Heart right ventricle (tissue), 16 donors: Measurements from ENCODE around the gene PKD1L1. TPM values are rescaled to one million over a fixed set of nuclear protein-coding genes. Genes with fewer than 3 reads are reported as not detected.

ENCODE experiments used
- ATAC-seq, 8 donors: fragments of 200-7000 bp; cut with Tn5 transposase; one replicate each; pipeline ENCODE4 v1.9.1; 2020; ENCODE audit warnings: mild to moderate bottlenecking in 8 of 8, moderate library complexity in 8 of 8, moderate number of reproducible peaks in 1 of 8
- DNase-seq, 2 donors: peaks; one replicate each; pipeline ENCODE4 v3.0.0-alpha.2; 2020
- H3K27ac ChIP-seq, 10 donors: fragments of 200-600 bp; sonication (generic) in 2 of 10; one replicate each; pipeline versions ENCODE4 v1.5.0 to v1.8.0; 2020 to 2022; ENCODE audit warnings: mild to moderate bottlenecking in 3 of 10
- H3K27me3 ChIP-seq, 7 donors: fragments of 200-600 bp; one replicate each; pipeline ENCODE4 v1.8.0; 2021 to 2022; ENCODE audit warnings: mild to moderate bottlenecking in 2 of 7
- H3K36me3 ChIP-seq, 9 donors: fragments of 200-600 bp; sonication (generic) in 1 of 9; one replicate each; pipeline versions ENCODE4 v1.5.0 to v1.8.0; 2020 to 2022; ENCODE audit warnings: mild to moderate bottlenecking in 2 of 9
- H3K4me1 ChIP-seq, 9 donors: fragments of 200-600 bp; sonication (generic) in 1 of 9; one replicate each; pipeline versions ENCODE4 v1.5.0 to v1.8.0; 2020 to 2022; ENCODE audit warnings: mild to moderate bottlenecking in 4 of 9
- H3K4me3 ChIP-seq, 10 donors: fragments of 200-600 bp; sonication (generic) in 2 of 10; one replicate each; pipeline versions ENCODE4 v1.5.0 to v1.8.0; 2020 to 2022; ENCODE audit warnings: mild to moderate bottlenecking in 7 of 10, moderate library complexity in 2 of 10
- H3K9me3 ChIP-seq, 11 donors: fragments of 200-600 bp in 10 of 11; sonication (generic) in 2 of 11; one replicate each; pipeline versions ENCODE4 v1.5.0 to v1.8.0; 2013 to 2022; ENCODE audit warnings: mild to moderate bottlenecking in 2 of 11, control low read depth in 1 of 11, moderate library complexity in 1 of 11
- WGBS, 2 donors: extraction: QIAGEN DNeasy Blood & Tissue Kit; methylation state at CpG; one replicate each; pipeline ENCODE4 v1.1.7; 2013; ENCODE audit warnings: inconsistent platforms in 1 of 2; 5-methylcytosine and 5-hydroxymethylcytosine counted together
- intact Hi-C, 10 donors: fragments of 100-400 bp; cut with DNase I; formaldehyde crosslinking; loops; one replicate each; pipeline versions ENCODE4 v1.11.1 to v1.14.2; 2022
- polyA plus RNA-seq, 2 donors: library from polyadenylated mRNA; stranded (reverse); fragments of 200-250 nt; gene quantifications; one replicate each; pipeline ENCODE4 v1.2.3, GENCODE V29; 2013
- total RNA-seq, 10 donors: library from RNA; stranded (reverse); fragmentation: NEBNext Ultra II Directional in 3 of 10; extraction: Animal tissue kit (Norgen Biotek cat#: 25700) in 3 of 10; gene quantifications; one replicate each; pipeline versions ENCODE4 v1.2.1 to v1.2.4, GENCODE V29; 2021 to 2023
- TF ChIP-seq, protein P1 (sequence below), 9 donors: fragments of 200-600 bp; sonication (generic) in 2 of 9; IDR thresholded peaks; one replicate each; pipeline versions ENCODE4 v1.5.0 to v1.8.0; 2021 to 2022; ENCODE audit warnings: antibody characterized with exemption in 9 of 9, mild to moderate bottlenecking in 5 of 9, moderate library complexity in 1 of 9
- donor health status: Arrhythmogenic right ventricular cardiomyopathy.
- donor health status: ischemic (EF 13 %, LVEDD 7.1; RV severe dilation, severe dysfunction).
- donor health status: healthy with polysubstance abuse.
- donor health status: DM: no; HTN: yes; CAD: no.
- donor health status: DM: no; HTN: no; CAD: no.
- donor health status: ischemic (EF 25% LVEDD 6.9; RV normal size, moderate dysfunction).
- donor health status: ischemic (EF 25% LVEDD 5.7; RV mildly dilated, moderate dysfunction).
- donor health status: healthy.
- donor health status: DM: yes; HTN: yes; CAD: no.
- donor health status: Ischemic cardiomyopathy.
- donor health status: ischemic (EF 35%, LVEDD 5.7; RV mildly dilated, moderate dysfunction).
- donor health status: nonischemic (EF 11% LVEDD 7.7; RV severe dilation, severe dysfunction).
- donor health status: DM: yes; HTN: yes; CAD: no.
- donor health status: PGD.
- donor health status: ischemic (EF 29% LVEDD 5.4; RV normal size, mild dysfunction).
- donor health status: nonischemic (EF 23%, LVEDD 6.1; RV moderate dilation, normal function).

Gene PKD1L1
- total and polyA plus RNA-seq, 12 donors = 1.5 to 4.7 (median 2.4) TPM

DNA sequence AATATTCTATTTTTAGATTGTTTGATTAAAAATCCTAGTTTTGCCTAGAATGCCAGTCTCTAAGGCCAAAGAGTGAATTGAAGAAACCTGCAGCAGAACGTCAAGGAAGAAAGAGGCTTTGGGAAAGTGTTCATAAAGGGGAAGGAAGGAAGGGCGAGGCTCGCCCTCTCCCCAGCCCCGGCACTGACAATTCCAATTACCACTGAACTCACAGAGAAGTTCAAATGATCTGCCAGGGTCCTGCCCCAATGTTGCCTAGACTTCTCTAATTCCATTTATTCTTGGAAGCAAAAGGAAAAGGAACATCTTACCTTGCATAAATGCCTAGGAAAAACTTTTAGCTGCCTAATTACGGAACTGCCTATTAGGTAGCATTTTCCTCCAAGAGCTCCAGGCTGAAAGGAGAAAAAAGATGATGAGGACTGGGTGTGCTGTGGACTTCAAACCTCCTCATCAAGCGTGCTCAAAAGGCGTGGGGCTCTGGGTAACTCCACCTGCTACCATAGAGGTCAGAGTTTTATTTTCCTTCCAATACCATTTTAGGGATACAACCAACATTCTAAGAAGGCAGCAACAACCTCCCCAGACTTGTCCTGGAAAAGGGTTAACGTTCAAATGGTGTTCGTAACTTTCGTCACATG, 134.5 kb downstream of the PKD1L1 start:
- TF ChIP-seq, protein P1, sequence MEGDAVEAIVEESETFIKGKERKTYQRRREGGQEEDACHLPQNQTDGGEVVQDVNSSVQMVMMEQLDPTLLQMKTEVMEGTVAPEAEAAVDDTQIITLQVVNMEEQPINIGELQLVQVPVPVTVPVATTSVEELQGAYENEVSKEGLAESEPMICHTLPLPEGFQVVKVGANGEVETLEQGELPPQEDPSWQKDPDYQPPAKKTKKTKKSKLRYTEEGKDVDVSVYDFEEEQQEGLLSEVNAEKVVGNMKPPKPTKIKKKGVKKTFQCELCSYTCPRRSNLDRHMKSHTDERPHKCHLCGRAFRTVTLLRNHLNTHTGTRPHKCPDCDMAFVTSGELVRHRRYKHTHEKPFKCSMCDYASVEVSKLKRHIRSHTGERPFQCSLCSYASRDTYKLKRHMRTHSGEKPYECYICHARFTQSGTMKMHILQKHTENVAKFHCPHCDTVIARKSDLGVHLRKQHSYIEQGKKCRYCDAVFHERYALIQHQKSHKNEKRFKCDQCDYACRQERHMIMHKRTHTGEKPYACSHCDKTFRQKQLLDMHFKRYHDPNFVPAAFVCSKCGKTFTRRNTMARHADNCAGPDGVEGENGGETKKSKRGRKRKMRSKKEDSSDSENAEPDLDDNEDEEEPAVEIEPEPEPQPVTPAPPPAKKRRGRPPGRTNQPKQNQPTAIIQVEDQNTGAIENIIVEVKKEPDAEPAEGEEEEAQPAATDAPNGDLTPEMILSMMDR (IDR thresholded peaks at IDR 0.05) = no peak
- peak in 3 of 8 donors; percentile 37 to 55 (median 40) for ATAC-seq
- no peak for DNase-seq
- no peak overlapping the region for H3K27ac ChIP-seq
- peaks cover 0 to 32% (median 21%) of the 10 kb centered on the region in 9 donors for H3K4me1 ChIP-seq
- peaks cover 0 to 13% (median 0%) of the 10 kb centered on the region in 9 donors for H3K36me3 ChIP-seq
- no peaks in the 10 kb centered on the region for H3K27me3 ChIP-seq
- intact Hi-C loops = loop anchor here in 4 of 10 donors (10.0 kb wide), 3 partner anchors 229 to 369 kb away; partner anchors contain the start of gene TNS3 (in 2 of the 4)
- no peaks in the 10 kb centered on the region for H3K9me3 ChIP-seq
- WGBS, 2 donors = 70 to 82% methylated on average over 10 of the region's 10 CpGs
- no peak overlapping the region for H3K4me3 ChIP-seq

DNA sequence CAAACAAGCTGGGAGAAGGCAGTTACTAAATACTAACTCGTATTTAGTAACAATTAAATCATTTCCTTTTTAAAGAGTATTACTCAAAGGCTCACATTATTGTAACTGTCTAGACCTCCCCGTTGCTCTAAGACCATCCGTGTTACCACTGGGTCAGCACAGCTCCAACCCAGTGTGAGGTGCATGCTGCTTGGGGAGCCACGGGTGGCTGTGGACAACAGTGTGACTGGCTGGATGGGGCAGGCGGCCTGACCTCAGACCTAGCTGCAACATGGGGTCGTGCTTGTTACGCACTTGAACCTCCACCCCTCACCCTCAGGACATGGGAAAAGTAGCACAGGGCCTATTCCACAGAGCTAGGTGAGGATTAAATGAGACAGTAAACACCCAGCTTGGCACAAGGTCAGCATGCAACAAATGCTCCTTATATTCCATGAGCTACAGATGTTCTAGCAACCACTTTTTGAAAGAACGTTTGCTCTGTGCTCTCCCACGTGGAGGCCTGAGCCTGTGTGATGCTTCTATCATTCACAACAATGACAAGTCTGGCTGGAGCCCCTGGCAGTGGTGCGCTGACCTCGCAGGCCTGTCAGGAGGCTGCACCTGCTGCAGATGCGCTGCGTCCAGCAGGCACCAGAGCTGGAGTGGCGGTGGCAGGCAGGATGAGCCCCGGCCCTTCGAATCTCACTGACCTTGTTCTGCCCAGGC, 135.7 kb downstream of the PKD1L1 start:
- H3K9me3 ChIP-seq = no peaks in the 10 kb centered on the region
- ATAC-seq = no peak
- H3K36me3 ChIP-seq = peaks cover 0 to 11% (median 0%) of the 10 kb centered on the region in 9 donors
- intact Hi-C loops = loop anchor here in 4 of 10 donors (10.0 kb wide), 3 partner anchors 228 to 368 kb away; partner anchors contain the start of gene TNS3 (in 2 of the 4)
- H3K4me3 ChIP-seq = no peak overlapping the region
- TF ChIP-seq, protein P1 (IDR thresholded peaks at IDR 0.05) = no peak
- no peak overlapping the region for H3K27ac ChIP-seq
- 89 to 90% methylated on average over 16 of the region's 16 CpGs for WGBS, 2 donors
- H3K4me1 ChIP-seq = peaks cover 0 to 39% (median 24%) of the 10 kb centered on the region in 9 donors
- no peak for DNase-seq
- H3K27me3 ChIP-seq = no peaks in the 10 kb centered on the region

DNA sequence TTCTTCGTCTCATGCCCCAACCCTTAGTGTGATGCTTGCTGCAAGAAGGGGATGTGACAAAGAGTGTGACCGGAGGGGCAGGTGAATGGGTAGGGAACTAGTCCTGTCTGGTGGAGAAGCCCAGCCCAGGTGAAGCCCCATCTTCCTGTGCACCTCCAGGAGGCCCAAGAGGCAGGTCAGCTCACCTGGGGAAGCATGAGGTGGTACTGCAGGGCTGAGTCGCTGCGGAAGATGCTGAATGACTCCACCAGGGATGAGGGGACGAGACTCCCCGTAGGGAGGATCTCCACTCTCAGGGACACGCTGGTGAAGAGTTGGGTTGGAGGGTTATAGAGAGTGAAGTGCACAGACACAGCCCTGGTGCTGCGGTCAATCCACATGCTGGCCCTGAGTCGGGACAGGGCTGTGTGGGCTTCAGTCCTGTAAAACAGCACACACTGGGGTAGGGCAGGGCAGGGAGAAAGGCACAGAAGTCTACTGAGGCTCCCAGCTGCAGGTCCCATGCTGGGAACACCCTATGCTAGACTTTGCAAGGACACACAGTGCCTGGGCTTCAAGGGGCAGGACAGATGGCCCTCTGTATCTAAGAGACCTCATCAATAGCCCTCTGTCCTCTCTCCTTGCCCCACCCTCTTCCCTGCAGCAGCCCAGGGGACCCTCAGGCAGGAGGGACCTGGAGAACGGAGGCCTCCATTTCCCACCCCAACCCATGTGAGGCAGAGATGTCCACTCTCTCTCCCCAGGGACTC, 136.5 kb downstream of the PKD1L1 start:
- no peak overlapping the region for H3K27ac ChIP-seq
- TF ChIP-seq, protein P1 (IDR thresholded peaks at IDR 0.05) = no peak
- H3K4me1 ChIP-seq = peaks cover 0 to 46% (median 24%) of the 10 kb centered on the region in 9 donors
- H3K27me3 ChIP-seq = no peaks in the 10 kb centered on the region
- intact Hi-C loops = loop anchor here in 4 of 10 donors (10.0 kb wide), 3 partner anchors 227 to 367 kb away; partner anchors contain the start of gene TNS3 (in 2 of the 4)
- no peak overlapping the region for H3K4me3 ChIP-seq
- WGBS, 2 donors = 88 to 90% methylated on average over 10 of the region's 10 CpGs
- H3K36me3 ChIP-seq = peaks cover 0 to 11% (median 0%) of the 10 kb centered on the region in 9 donors
- DNase-seq = no peak
- no peaks in the 10 kb centered on the region for H3K9me3 ChIP-seq
- ATAC-seq = no peak

DNA sequence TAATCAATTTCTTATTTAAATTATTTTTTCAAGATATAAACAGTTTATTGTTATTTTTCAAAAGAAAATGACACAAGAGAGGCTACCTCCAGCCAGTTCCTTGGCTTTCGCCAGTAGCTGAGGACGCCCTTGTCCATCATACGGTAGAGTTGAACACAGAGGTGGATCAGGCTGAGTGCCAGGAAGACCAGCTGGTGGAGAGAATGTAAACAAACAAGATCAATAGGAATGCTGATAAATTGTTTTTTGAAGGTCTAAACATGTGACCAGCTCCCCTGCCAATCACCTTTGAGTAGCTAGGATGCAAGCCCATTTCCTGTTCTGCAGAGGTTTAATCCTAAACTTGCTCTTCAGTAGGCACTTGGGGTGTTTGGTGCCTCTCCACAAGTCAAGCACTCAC, 138.9 kb downstream of the PKD1L1 start:
- Histone ChIP-seq H3K36me3 (peaks cover 0 to 11% (median 0%) of the 10 kb centered on the region in 9 donors), H3K27ac (no peak overlapping the region), H3K4me1 (peaks cover 0 to 56% (median 10%) of the 10 kb centered on the region in 9 donors), H3K4me3 (no peak overlapping the region), H3K9me3 (no peaks in the 10 kb centered on the region), H3K27me3 (no peaks in the 10 kb centered on the region)
- DNase-seq (no peak), ATAC-seq (no peak)
- intact Hi-C loops = loop anchor here in 1 of 10 donors (10.0 kb wide), 1 partner anchor 295 kb away; no protein-coding TSS in a partner anchor
- 91 to 96% methylated on average over 3 of the region's 3 CpGs for WGBS, 2 donors
- TF ChIP-seq, protein P1 (IDR thresholded peaks at IDR 0.05) = no peak
